ENCODE results near the gene LYZL6. TPM values are rescaled to one million over a fixed set of nuclear protein-coding genes. Genes with fewer than 3 reads are reported as not detected.
"Not testable (repeated sequence)": the region's sequence is repeated elsewhere in the genome, so short reads cannot be mapped to it uniquely, and the experiment has no call there.

The LYZL6 gene
- total RNA-seq, 1 donor from 2014 or later: not detected

- no peaks in the 10 kb centered on the region for H3K4me1 Mint-ChIP-seq
- no peaks in the 10 kb centered on the region for H3K9me3 Mint-ChIP-seq
- DNase-seq (ENCODE audit: low read depth, low spot score): peak; percentile 57
- peak; percentile 80 for TF ChIP-seq CTCF (conservative IDR thresholded peaks at IDR 0.05)
- H3K27me3 Mint-ChIP-seq (ENCODE audit: low read depth): no peaks in the 10 kb centered on the region
- no peak overlapping the region for H3K4me3 Mint-ChIP-seq
- H3K36me3 Mint-ChIP-seq (ENCODE audit: low read depth): no peaks in the 10 kb centered on the region
- no peak overlapping the region for H3K27ac Mint-ChIP-seq (ENCODE audit: unreplicated experiment)
These were observed 3.7 kb upstream of the LYZL6 start for GRCh38 chr17:35947156-35947585.

- Mint-ChIP-seq H3K4me1 (no peaks in the 10 kb centered on the region), H3K36me3 (ENCODE audit: low read depth) (no peaks in the 10 kb centered on the region), H3K27me3 (ENCODE audit: low read depth) (no peaks in the 10 kb centered on the region), H3K4me3 (no peak overlapping the region), H3K9me3 (no peaks in the 10 kb centered on the region), H3K27ac (ENCODE audit: unreplicated experiment) (no peak overlapping the region)
- DNase-seq (ENCODE audit: low read depth, low spot score): no peak
- no peak for TF ChIP-seq CTCF (conservative IDR thresholded peaks at IDR 0.05)
These were observed 638 bp upstream of the LYZL6 start for GRCh38 chr17:35944151-35944550.

- H3K4me1 Mint-ChIP-seq: no peaks in the 10 kb centered on the region
- no peak overlapping the region for H3K4me3 Mint-ChIP-seq
- no peak for DNase-seq (ENCODE audit: low read depth, low spot score)
- no peaks in the 10 kb centered on the region for H3K27me3 Mint-ChIP-seq (ENCODE audit: low read depth)
- no peak overlapping the region for H3K27ac Mint-ChIP-seq (ENCODE audit: unreplicated experiment)
- no peaks in the 10 kb centered on the region for H3K36me3 Mint-ChIP-seq (ENCODE audit: low read depth)
- no peaks in the 10 kb centered on the region for H3K9me3 Mint-ChIP-seq
- no peak for TF ChIP-seq CTCF (conservative IDR thresholded peaks at IDR 0.05)
These were observed 826 bp downstream of the LYZL6 start for GRCh38 chr17:35942588-35943186.

- not testable (repeated sequence) for DNase-seq (ENCODE audit: low read depth, low spot score); H3K4me1 Mint-ChIP-seq; H3K36me3 Mint-ChIP-seq (ENCODE audit: low read depth); H3K9me3 Mint-ChIP-seq; H3K27ac Mint-ChIP-seq (ENCODE audit: unreplicated experiment); H3K4me3 Mint-ChIP-seq; H3K27me3 Mint-ChIP-seq (ENCODE audit: low read depth)
These were observed 5.0 kb downstream of the LYZL6 start for GRCh38 chr17:35938492-35938891.

GRCh38 chr17:35936063-35936462 is 7.5 kb downstream of the LYZL6 start:
- Mint-ChIP-seq H3K4me3 (no peak overlapping the region), H3K36me3 (ENCODE audit: low read depth) (no peaks in the 10 kb centered on the region), H3K27ac (ENCODE audit: unreplicated experiment) (no peak overlapping the region), H3K27me3 (ENCODE audit: low read depth) (no peaks in the 10 kb centered on the region), H3K9me3 (no peaks in the 10 kb centered on the region), H3K4me1 (peaks cover 4% of the 10 kb centered on the region)
- TF ChIP-seq CTCF (conservative IDR thresholded peaks at IDR 0.05): no peak
- DNase-seq (ENCODE audit: low read depth, low spot score): no peak

GRCh38 chr17:35934760-35935159 is 8.8 kb downstream of the LYZL6 start:
- no peak for TF ChIP-seq CTCF (conservative IDR thresholded peaks at IDR 0.05)
- no peak for DNase-seq (ENCODE audit: low read depth, low spot score)
- Mint-ChIP-seq H3K27ac (ENCODE audit: unreplicated experiment) (no peak overlapping the region), H3K4me1 (peaks cover 17% of the 10 kb centered on the region), H3K27me3 (ENCODE audit: low read depth) (no peaks in the 10 kb centered on the region), H3K36me3 (ENCODE audit: low read depth) (no peaks in the 10 kb centered on the region), H3K9me3 (no peaks in the 10 kb centered on the region), H3K4me3 (no peak overlapping the region)
